NCI-H226 (cell line): ENCODE results near the gene EBF3.

Experiments used
- DNase-seq: peaks from one replicate; pipeline ENCODE4 v3.0.0-alpha.2; 2015

The EBF3 gene

GRCh38 chr10:129832573-129833467 lies 131.3 kb downstream of the EBF3 start:
- no peak for DNase-seq

- no peak for DNase-seq
These were observed 132.9 kb downstream of the EBF3 start for GRCh38 chr10:129831150-129831549.

GRCh38 chr10:129825826-129826225 lies 138.2 kb downstream of the EBF3 start:
- no peak for DNase-seq

GRCh38 chr10:129825221-129825620 lies 138.9 kb downstream of the EBF3 start:
- no peak for DNase-seq

GRCh38 chr10:129820451-129820850 lies 143.6 kb downstream of the EBF3 start:
- no peak for DNase-seq

- no peak for DNase-seq
These were observed 147.4 kb downstream of the EBF3 start for GRCh38 chr10:129816656-129817045.

GRCh38 chr10:129815898-129816655 lies 148.0 kb downstream of the EBF3 start:
- no peak for DNase-seq

GRCh38 chr10:129814681-129815646 lies 149.1 kb downstream of the EBF3 start:
- DNase-seq, result no peak

- no peak for DNase-seq
These were observed 151.7 kb downstream of the EBF3 start for GRCh38 chr10:129812398-129812797.

- no peak for DNase-seq
These were observed 152.9 kb downstream of the EBF3 start for GRCh38 chr10:129811208-129811607.

GRCh38 chr10:129809841-129810240 lies 154.2 kb downstream of the EBF3 start:
- DNase-seq, result no peak

- no peak for DNase-seq
These were observed 154.6 kb downstream of the EBF3 start for GRCh38 chr10:129809431-129809830.

GRCh38 chr10:129808092-129808983 lies 155.7 kb downstream of the EBF3 start:
- DNase-seq, result no peak

GRCh38 chr10:129807211-129807610 lies 156.9 kb downstream of the EBF3 start:
- DNase-seq, result no peak

- no peak for DNase-seq
These were observed 163.2 kb downstream of the EBF3 start for GRCh38 chr10:129800796-129801340.

- DNase-seq, result no peak
These were observed 164.1 kb downstream of the EBF3 start for GRCh38 chr10:129799942-129800341.

GRCh38 chr10:129796710-129797420 lies 167.2 kb downstream of the EBF3 start:
- no peak for DNase-seq

GRCh38 chr10:129793996-129794395 lies 170.1 kb downstream of the EBF3 start:
- DNase-seq, result no peak

- no peak for DNase-seq
These were observed 170.6 kb downstream of the EBF3 start for GRCh38 chr10:129793479-129793878.

- DNase-seq, result no peak
These were observed 171.2 kb downstream of the EBF3 start for GRCh38 chr10:129792864-129793263.

- no peak for DNase-seq
These were observed 171.9 kb downstream of the EBF3 start for GRCh38 chr10:129792141-129792540.
